Ishikawa (cell line): ENCODE data around the gene CMTR2.
A peak's percentile ranks its signal among the peaks of the same experiment; 100 is the strongest.

Source experiments
- CEBPB ChIP-seq: IDR thresholded peaks from 2 replicates; pipeline ENCODE4 v1.6.1; 2012
- CREB1 ChIP-seq: IDR thresholded peaks from 2 replicates; pipeline ENCODE4 v1.6.1; 2012; ENCODE audit warnings: low read depth
- EGR1 ChIP-seq: IDR thresholded peaks from 2 replicates; pipeline ENCODE4 v1.6.1; 2012
- EP300 ChIP-seq: IDR thresholded peaks from 2 replicates; pipeline ENCODE4 v1.6.1; 2012; ENCODE audit warnings: borderline replicate concordance
- FOXM1 ChIP-seq: IDR thresholded peaks from 2 replicates; pipeline ENCODE4 v1.6.1; 2012; ENCODE audit warnings: low read depth, borderline replicate concordance
- MAX ChIP-seq: IDR thresholded peaks from 2 replicates; pipeline ENCODE4 v1.6.1; 2012
- NFIC ChIP-seq: IDR thresholded peaks from 2 replicates; pipeline ENCODE4 v1.6.1; 2012
- RAD21 ChIP-seq: IDR thresholded peaks from 2 replicates; pipeline ENCODE4 v1.6.1; 2012; ENCODE audit warnings: low read depth
- REST ChIP-seq: IDR thresholded peaks from 2 replicates; pipeline ENCODE4 v1.6.1; 2012; ENCODE audit warnings: low read depth, mild to moderate bottlenecking
- TAF1 ChIP-seq: IDR thresholded peaks from 2 replicates; pipeline ENCODE4 v1.6.1; 2012; ENCODE audit warnings: low read depth, mild to moderate bottlenecking
- TCF12 ChIP-seq: IDR thresholded peaks from 2 replicates; pipeline ENCODE4 v1.6.1; 2012; ENCODE audit warnings: low read depth
- TEAD4 ChIP-seq: IDR thresholded peaks from 2 replicates; pipeline ENCODE4 v1.6.1; 2012
- YY1 ChIP-seq: IDR thresholded peaks from 2 replicates; pipeline ENCODE4 v1.6.1; 2012; ENCODE audit warnings: low read depth
- ZBTB7A ChIP-seq: IDR thresholded peaks from 2 replicates; pipeline ENCODE4 v1.6.1; 2012; ENCODE audit warnings: low read depth
- TF ChIP-seq, protein P1 (sequence below): IDR thresholded peaks from 2 replicates; pipeline ENCODE4 v1.6.1; 2012

The CMTR2 gene

GRCh38 chr16:71288890-71289731, at the start of gene CMTR2:
CMTR2 (minus strand) TSS chr16:71289402; CDS start chr16:71285920, 3,482 bp downstream.
- TF ChIP-seq CEBPB (no peak), CREB1 (no peak), TEAD4 (no peak), TCF12 (peak; percentile 27; the same call in 1 of the 2 replicates), FOXM1 (no peak), EGR1 (0 out of 2 replicates have a peak, but pooled peaks have one; percentile 16), ZBTB7A (no peak), TAF1 (peak; percentile 85), NFIC (no peak; the same call in 1 of the 2 replicates), YY1 (peak; percentile 65), REST (no peak), RAD21 (no peak), EP300 (no peak), MAX (peak; percentile 96)
- TF ChIP-seq, protein P1, sequence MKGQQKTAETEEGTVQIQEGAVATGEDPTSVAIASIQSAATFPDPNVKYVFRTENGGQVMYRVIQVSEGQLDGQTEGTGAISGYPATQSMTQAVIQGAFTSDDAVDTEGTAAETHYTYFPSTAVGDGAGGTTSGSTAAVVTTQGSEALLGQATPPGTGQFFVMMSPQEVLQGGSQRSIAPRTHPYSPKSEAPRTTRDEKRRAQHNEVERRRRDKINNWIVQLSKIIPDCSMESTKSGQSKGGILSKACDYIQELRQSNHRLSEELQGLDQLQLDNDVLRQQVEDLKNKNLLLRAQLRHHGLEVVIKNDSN, result peak; percentile 98

DNA sequence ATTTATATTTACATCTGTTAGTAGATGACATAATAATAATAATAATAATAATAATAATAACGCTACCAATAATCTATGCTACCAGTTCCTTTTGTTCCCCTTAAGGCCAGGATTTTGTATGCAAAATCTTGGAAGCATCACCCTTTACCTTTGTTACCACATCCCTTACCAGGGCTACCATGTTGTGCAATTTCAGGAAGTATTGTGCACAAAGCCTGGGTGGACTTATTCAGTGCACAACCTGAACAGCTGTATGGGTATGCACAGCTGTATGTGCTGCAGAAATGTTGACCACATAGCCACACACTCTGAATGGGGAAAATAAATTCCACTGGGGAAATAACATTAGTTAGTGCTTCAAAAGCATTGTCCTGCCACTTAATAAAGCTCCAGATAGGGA, 49.4 kb upstream of the CMTR2 start:
- TF ChIP-seq EP300, result no peak
- no peak for TF ChIP-seq MAX
- no peak for TF ChIP-seq CREB1
- TF ChIP-seq FOXM1, result no peak
- TF ChIP-seq, protein P1, result no peak
- no peak for TF ChIP-seq EGR1
- TF ChIP-seq TAF1, result no peak
- TF ChIP-seq NFIC, result no peak
- no peak for TF ChIP-seq YY1
- TF ChIP-seq CEBPB, result no peak
- TF ChIP-seq TCF12, result no peak
- no peak for TF ChIP-seq REST
- no peak for TF ChIP-seq ZBTB7A
- TF ChIP-seq TEAD4, result no peak
- TF ChIP-seq RAD21, result no peak

DNA sequence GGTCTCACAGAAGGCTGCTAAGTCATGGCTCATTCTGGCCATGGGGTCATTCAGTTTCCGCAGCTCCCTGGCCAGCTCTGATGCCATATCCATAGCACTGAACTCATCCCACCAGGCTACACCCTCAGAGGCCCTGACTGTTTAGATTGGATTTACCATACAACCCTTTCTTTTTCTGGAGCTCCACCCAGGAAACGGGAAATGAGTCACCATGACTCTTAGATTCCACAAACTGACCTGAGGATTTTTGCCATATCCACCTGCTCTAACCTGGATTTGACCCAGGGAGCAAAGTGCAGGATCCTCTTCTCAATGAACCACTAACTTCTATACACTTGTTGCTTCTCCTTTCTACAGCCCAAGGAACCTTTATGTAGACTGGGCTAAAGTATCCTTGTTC, 49.0 kb upstream of the CMTR2 start:
- TF ChIP-seq TEAD4 (no peak), FOXM1 (no peak), ZBTB7A (no peak), MAX (no peak), REST (no peak), NFIC (no peak), CEBPB (no peak)
- TF ChIP-seq, protein P1, result no peak

DNA sequence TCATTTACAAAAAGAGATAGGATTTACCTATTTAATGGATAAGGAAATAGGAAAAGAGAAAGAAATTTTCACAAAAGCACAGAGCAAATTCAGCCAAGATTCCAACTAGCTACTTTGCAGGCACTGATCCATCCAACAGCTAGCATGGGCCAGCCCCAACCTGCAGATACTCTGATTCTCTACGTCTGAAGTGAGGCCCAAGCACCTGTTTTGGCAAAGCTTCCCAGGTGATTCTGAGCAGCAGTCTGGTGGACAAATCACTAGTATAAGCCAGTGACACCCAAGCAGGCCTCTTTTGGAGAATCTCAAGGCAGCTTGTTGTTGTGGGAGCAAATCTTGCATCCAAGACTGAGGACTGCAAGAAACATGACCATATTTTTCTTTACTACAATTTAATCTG, 48.4 kb upstream of the CMTR2 start:
- TF ChIP-seq EP300 (no peak), EGR1 (no peak), CEBPB (no peak), CREB1 (no peak), YY1 (no peak), REST (no peak), TCF12 (no peak), ZBTB7A (no peak), TEAD4 (no peak)
- TF ChIP-seq, protein P1, result no peak
